Measurements from ENCODE around the gene GINS3.

GINS3 gene

GRCh38 chr16:58449306-58449705, 57.0 kb downstream of the GINS3 start:
- TF ChIP-seq CTCF (IDR thresholded peaks at IDR 0.05): no peak
- Mint-ChIP-seq H3K4me1 (peaks cover 33% of the 10 kb centered on the region), H3K9me3 (no peaks in the 10 kb centered on the region), H3K4me3 (no peak overlapping the region), H3K36me3 (ENCODE audit: low read depth) (no peaks in the 10 kb centered on the region), H3K27ac (no peak overlapping the region), H3K27me3 (ENCODE audit: low read depth, poor library complexity) (peaks cover 49% of the 10 kb centered on the region)
- DNase-seq: no peak

GRCh38 chr16:58449768-58450167, 57.5 kb downstream of the GINS3 start:
- Mint-ChIP-seq H3K4me3 (no peak overlapping the region), H3K4me1 (peaks cover 33% of the 10 kb centered on the region), H3K9me3 (no peaks in the 10 kb centered on the region), H3K36me3 (ENCODE audit: low read depth) (no peaks in the 10 kb centered on the region), H3K27ac (no peak overlapping the region), H3K27me3 (ENCODE audit: low read depth, poor library complexity) (peaks cover 46% of the 10 kb centered on the region)
- no peak for TF ChIP-seq CTCF (IDR thresholded peaks at IDR 0.05)
- no peak for DNase-seq

- TF ChIP-seq CTCF (IDR thresholded peaks at IDR 0.05): no peak
Measured at GRCh38 chr16:58450590-58450989, 58.3 kb downstream of the GINS3 start.

GRCh38 chr16:58451265-58451689, 59.0 kb downstream of the GINS3 start:
- TF ChIP-seq CTCF (IDR thresholded peaks at IDR 0.05): no peak
- Mint-ChIP-seq H3K36me3 (ENCODE audit: low read depth) (no peaks in the 10 kb centered on the region), H3K4me3 (no peak overlapping the region), H3K4me1 (peaks cover 35% of the 10 kb centered on the region), H3K27ac (no peak overlapping the region), H3K27me3 (ENCODE audit: low read depth, poor library complexity) (peaks cover 49% of the 10 kb centered on the region), H3K9me3 (no peaks in the 10 kb centered on the region)
- DNase-seq: peak; percentile 19

More at GRCh38 chr16:58450590-58450989, 58.3 kb downstream of the GINS3 start:
- H3K4me3 Mint-ChIP-seq: no peak overlapping the region
- no peak overlapping the region for H3K27ac Mint-ChIP-seq
- no peaks in the 10 kb centered on the region for H3K36me3 Mint-ChIP-seq (ENCODE audit: low read depth)
- H3K9me3 Mint-ChIP-seq: no peaks in the 10 kb centered on the region
- DNase-seq: no peak
- peaks cover 49% of the 10 kb centered on the region for H3K27me3 Mint-ChIP-seq (ENCODE audit: low read depth, poor library complexity)
- H3K4me1 Mint-ChIP-seq: peaks cover 33% of the 10 kb centered on the region

- H3K36me3 Mint-ChIP-seq (ENCODE audit: low read depth): no peaks in the 10 kb centered on the region
- no peaks in the 10 kb centered on the region for H3K9me3 Mint-ChIP-seq
- no peak for DNase-seq
- no peak overlapping the region for H3K4me3 Mint-ChIP-seq
- peaks cover 49% of the 10 kb centered on the region for H3K27me3 Mint-ChIP-seq (ENCODE audit: low read depth, poor library complexity)
- TF ChIP-seq CTCF (IDR thresholded peaks at IDR 0.05): no peak
- peaks cover 39% of the 10 kb centered on the region for H3K4me1 Mint-ChIP-seq
- H3K27ac Mint-ChIP-seq: peak overlapping the region; percentile 17
Measured at GRCh38 chr16:58451945-58452401, 59.7 kb downstream of the GINS3 start.

GRCh38 chr16:58452640-58453039, 60.4 kb downstream of the GINS3 start:
- H3K27ac Mint-ChIP-seq: no peak overlapping the region
- H3K4me3 Mint-ChIP-seq: no peak overlapping the region
- H3K36me3 Mint-ChIP-seq (ENCODE audit: low read depth): no peaks in the 10 kb centered on the region
- peaks cover 48% of the 10 kb centered on the region for H3K27me3 Mint-ChIP-seq (ENCODE audit: low read depth, poor library complexity)
- H3K9me3 Mint-ChIP-seq: no peaks in the 10 kb centered on the region
- peaks cover 39% of the 10 kb centered on the region for H3K4me1 Mint-ChIP-seq
- no peak for TF ChIP-seq CTCF (IDR thresholded peaks at IDR 0.05)
- DNase-seq: no peak
